SHP77 (cell line): ENCODE data around the gene KDM5A.

Experiments used
- DNase-seq, 2 experiments: peaks; one replicate each; lab custom pipeline; 2025; lab: John Stamatoyannopoulos, UW

Gene KDM5A

DNA sequence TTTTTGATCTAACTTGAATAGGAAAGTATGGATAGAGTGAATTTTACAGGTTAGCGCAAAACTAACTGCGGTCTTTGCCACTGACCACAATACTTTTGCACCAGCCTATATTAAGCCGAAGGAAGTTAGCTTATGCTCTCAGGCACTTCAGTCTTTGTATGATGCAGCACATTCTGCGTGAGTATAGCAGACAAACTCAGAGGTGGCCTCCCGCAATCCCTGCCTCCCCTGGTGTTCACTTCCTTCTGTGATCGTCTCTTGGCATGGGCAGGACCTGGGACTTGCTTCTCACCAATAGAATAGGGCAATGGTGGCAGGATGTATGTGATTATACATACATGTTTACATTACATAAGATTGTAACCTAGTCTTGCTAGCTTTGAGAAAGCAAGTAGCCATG is 116.2 kb downstream of the KDM5A start:
- no peak for DNase-seq

DNA sequence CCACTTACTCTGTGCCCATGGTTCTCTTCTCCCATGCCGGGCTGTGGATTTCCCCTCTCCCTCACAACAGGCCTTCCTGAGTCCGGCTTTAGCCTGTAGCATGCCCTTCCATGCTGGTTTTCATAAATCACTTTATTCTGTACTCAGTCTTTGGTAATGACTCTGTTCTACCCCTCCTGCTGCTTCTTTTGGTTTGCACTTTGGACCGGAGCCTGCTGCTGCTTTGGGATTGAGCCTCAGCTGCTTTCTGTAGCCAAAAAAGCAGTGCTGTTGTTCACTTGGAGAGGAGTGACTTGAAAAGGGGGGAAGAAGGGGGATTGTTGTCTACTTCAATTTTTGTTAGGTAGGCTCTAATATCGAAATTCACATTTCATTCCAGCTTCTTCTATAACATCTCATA is 118.0 kb downstream of the KDM5A start:
- DNase-seq, result no peak

DNA sequence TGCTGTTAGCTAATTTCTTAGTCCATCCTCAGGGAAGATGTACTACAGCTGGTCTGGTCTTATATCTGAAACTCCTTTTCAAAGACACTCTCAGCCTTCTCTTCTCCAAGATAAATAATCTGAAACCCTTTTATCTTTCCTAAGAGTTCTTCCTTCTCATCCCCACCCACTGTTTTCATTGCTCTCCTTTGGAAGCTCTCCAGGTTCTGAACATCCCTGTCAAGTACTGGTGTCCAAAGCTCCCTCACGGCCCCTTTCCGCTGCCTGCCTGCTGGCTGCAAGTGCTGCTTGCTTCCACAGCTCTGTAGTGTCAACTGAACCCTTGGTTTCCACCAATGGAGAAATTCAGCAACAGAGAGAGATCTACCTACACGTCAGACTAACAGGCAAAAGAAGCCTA is 119.9 kb downstream of the KDM5A start:
- no peak for DNase-seq

DNA sequence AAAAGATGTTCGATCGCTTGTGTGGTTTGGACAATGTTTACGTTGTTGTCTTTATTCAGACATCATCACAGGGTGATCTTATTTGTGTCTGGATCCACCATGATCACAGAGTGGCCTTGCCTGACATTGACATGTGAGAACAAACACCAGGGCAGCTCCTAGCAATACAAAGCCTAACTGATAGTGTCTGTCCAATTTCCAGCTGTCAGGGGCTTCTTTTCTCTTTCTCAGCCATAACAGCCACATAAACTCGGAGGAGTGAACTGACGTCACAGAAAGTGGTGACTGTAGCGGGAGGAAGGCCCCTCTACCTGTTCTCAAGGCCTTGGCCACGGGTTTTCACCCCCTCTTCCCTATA is 120.7 kb downstream of the KDM5A start:
- DNase-seq, result no peak

DNA sequence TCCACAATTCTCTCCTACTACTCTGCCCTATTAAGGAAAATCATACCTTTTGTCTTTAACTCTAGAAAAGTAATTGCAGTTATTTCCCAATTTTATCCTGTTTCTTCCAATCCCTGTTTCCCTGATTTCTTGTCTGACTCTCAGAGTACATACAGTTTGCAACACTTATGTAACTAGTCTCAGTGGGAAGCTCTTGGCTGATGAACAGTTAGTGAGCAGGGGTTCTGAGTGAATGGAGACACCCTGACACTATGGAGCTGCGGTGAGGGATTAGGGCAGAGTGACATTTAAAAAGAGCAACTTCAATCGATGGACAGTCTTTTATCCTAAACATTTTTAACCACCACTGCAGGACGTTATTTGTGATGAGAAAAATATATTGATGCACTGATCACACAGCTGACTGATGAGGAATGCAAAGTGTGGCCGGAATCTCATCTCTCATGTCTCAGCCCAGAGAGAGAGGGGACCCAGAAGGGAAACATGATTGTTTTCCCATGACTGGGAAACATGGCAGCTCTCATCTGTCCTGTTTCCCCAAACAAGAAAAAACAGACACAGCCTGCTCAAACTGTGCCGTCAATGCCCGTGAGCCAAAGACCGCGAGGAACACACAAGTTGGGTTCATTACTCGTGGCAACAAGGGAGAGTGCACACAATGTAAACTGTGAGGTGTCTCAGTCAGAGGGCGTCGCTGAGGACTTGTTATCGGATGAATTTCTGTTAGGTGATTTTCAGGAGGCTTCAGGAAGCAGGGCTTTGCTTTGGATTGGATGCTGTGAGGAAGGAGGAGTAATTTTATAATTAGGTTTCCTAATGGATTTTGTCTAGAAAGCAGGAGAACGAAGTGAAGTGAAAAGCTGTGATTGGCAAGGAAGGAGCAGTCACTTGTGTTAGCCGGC is 121.3 kb downstream of the KDM5A start:
- no peak for DNase-seq

DNA sequence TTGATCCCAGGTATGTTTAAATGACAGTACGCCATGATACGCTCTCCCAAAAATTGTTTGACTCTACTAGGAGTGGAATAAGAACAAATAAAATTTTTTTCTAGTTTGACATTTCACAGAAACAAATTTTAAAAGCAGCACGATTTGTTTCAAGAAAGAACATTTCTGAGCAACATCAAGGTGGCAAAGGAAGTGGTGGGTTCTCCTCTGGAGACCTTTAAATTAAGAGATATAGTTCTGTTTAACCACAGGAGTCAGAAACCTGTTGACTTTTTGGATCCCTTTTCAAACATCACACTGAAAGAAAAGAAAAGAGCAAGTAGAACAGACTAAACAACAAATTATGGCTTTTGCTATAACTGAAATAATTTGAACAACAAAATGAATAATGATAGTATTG is 124.0 kb downstream of the KDM5A start:
- DNase-seq, result no peak

DNA sequence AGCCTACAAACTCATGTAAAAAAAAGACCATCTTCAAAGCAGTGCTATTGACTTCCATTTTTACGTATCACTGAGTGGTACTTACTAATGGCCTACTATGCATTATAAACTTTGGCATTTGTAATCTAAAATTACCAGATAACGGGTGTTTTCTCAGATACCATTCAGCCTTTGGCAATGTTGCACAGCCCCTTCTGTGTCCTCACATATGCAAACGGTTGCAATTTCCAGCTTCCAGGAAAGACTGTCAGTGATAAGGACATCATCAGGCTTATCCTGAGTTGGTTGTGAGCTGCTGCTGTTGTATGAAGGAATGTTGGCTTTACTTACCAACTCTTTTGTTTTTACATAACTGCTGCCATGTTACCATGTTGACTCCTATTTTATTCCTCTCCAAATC is 124.9 kb downstream of the KDM5A start:
- DNase-seq, result no peak

DNA sequence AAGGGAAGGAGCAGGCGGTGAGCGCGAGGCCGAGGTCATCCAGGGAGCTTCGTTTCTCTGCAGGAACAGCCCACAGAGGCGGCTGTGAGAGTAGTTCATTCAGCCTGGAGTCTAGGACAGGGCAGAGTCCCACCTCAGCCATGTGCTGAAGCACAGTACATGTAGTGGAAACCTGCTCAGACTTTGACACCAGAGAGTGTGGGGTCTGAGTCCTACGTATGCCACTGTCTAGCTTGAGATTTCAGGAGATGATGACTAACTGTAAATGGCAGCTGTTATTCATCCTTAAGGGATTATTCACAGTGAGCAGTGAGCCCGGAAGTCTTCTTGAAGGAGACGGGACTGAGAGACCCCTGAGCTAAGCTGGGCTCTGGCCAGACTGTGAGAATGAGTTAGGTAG is 125.5 kb downstream of the KDM5A start:
- DNase-seq, result no peak

DNA sequence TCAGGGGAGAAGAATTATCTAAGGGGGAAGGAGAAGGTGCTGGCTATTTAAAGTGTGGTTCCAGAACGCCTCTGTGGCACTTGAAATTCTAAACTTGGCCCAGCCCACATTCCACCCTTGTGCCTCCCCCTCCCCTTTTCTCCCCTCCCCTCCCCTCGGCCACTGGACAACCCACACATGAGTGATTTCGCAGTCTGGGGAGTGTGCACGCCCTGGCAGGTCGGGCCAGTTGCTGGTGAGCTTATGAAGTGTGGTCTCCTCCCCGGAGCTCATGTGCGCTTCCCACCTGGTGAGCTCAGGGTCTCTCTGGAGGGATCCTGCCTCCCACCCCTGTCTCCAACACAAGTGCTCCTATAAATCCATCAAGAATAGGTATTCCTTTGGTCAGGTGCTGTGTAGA is 126.3 kb downstream of the KDM5A start, which contains the start of gene SLC6A13:
Gene SLC6A13, minus strand, starts transcription at position 20 of the 400 bp plus-strand sequence. CDS start 2,784 bp downstream, outside the sequence.
- no peak for DNase-seq

DNA sequence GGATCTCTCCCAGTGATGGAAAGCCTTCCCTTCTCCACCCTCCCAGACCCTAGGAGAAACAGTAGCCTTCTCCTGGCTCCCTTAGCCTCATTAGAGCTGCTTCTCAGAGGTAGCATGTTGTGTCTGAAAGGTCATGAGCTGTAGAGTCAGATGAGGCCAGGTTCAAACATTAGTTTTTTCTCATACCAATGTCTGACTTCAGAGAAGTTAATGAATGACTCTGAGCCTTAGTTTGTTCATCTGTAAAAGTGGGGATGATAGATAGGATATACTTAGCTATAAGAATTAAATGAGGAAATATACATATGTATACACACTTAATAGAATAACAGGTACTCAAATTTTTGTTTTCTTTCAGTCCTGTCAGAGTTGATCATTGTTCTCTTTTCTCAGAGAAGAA is 127.0 kb downstream of the KDM5A start:
- DNase-seq, result no peak

DNA sequence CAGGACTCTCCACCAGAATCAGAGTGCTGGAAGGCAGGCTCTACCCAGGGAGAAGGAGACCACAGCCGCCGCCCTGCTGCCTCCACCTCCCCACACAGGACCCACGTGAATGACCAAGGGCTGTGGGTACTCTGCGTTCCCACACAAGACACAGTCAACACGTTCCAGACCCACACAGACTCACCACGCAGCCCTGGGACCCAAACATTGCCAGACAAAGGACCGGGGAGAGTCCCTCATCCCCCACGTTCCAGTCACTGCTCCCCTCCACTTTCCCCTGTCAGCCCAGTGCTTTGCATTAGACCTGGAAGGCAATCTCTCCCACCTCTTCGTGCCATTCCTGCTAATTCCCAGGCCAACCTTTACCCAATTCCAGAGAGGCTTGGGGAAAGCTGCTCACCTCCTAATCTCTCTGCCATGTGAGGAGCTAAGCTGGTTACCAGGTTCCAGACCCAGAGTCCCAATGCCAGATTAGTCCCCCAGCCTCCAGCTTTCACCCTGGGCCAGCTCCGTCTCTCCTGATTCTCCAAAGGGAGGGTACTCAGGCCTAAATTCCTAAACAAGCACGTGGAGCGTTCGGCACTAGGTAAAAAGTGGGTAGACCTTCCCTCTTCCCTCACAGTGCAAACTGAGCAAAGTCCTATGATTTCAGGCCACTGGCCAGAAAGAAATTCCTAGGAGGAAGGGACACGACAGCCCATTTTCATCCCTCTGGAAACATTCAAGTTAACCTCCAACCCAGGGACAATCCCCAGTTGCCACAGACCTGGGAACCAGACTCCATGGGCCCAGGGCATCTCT is 131.4 kb downstream of the KDM5A start:
- no peak for DNase-seq

DNA sequence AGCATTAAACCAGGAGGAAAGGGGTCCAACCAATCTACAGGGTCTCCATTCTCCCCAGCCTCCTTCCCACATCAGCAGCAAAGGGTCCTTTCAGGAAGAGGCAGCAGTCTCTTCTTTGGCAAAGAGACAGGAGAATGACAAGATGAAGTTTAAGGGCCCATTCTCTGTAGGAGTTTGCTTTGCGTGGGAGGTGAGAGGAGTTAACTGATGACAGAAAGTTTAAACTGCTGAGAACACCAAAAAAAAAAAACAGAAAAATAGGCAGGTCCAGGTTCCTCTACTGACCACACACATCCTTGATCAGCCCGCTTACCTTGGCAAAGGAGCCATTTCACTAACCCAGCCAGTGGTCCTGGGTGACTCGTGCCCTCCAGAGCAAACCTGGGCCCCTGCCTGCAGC is 132.2 kb downstream of the KDM5A start:
- no peak for DNase-seq

DNA sequence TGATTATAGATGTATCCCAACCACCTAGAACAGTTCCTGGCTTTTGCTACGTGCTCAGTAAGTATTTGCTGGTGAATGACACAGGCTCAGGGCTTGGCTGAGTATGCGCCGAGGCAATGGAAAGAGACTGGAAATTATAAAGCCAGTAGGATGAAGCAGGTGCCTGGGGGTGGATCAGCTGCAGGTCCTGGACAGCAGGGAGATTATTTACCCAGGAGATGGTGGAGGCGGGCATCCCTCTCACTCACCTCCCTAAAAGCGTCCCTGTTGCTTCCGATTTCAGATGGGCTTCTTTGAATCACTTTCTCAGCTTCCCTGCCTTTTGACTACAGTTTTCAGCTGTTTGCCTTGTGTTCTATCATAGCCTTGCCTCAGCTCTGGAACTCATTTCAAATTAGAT is 132.9 kb downstream of the KDM5A start:
- DNase-seq, result no peak

DNA sequence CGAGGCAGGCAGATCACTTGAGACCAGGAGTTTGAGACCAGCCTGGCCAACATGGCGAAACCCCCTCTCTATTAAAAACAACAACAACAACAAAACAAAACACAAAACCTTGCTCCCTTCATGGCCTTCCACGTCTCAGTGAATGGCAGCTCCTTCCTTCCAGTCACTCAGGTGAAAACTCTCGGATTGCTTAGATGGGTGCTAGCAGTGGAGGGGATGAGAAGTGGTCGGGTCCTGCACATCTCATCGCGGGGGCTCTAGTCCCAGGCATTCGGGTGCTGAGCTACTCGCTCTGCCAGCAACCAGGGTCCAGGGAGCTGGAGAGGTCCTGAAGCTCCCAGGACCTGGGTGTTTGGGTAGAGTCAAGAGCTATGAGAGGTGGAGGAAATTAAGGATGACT is 134.2 kb downstream of the KDM5A start:
- DNase-seq, result no peak

DNA sequence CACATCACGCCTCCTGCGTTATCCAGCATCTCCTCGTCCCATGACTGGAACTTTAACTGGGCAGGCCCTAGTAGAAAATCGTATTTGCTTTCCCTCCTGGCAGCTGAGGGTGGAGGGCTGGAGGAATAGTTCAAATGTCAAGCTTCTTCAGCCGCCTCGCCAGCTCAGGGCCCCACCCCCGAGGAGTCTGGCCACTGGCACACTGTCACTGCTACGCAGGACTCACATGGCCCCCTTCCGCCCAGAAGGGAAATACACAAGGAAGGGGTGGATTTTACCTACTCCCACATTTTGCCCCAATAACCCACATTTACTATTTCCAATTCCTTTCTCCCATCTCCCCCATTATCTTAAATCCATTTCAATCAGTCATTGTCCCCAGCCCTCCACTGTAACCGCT is 135.1 kb downstream of the KDM5A start:
- DNase-seq, result no peak

DNA sequence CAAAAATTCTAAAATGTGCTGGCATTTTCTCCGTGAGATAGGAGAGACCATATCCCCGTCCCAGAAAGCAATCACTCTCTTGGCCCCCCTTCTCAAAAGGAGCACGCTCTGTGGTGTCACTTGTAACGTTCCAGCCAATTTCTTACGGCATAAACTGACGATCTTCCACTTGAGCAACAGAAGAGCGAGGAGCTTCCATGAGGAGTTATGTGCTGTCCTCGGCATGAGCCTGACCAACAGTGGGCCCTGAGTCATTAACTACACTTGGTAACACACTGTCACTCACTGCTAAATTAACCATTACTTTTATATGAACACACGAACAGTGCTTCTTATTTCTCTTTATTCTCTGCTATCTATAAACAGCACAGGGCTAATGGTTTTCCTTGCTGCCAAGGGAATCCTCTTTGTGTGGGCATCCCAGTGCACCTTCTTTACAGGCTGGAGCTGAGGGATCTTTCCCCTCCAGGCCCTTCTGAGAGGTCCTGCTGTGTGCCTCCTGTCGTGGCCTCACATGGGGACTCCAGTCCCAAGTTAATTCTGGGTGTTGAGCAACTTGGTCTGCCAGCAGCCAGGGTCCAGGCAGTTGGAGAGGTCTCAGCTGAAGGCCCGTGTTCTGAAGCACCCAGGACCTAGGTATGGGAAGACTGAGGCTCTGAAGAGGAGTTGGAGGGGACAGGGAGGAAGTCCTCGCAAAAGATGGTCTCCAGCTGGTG is 135.8 kb downstream of the KDM5A start:
- no peak for DNase-seq

DNA sequence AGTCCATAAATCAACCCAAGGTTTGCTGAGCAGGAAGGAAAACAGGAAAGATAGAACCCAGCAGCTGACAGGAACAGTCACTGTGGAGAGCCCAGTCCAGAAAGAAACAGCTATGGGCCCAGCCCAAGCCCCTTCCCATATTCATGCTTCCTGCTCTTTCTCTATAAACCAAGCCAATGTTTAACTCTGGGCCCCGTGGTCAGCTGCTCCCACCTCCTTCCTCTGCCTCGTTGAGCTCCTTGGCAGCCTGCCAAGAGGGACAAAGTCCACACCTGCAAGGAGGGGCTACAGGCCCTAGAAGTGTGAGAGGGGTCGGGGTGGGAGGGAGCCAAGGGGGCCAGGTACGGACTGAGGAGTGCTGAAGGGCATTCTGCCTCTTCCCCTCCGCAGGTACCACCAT is 136.5 kb downstream of the KDM5A start:
- no peak for DNase-seq

DNA sequence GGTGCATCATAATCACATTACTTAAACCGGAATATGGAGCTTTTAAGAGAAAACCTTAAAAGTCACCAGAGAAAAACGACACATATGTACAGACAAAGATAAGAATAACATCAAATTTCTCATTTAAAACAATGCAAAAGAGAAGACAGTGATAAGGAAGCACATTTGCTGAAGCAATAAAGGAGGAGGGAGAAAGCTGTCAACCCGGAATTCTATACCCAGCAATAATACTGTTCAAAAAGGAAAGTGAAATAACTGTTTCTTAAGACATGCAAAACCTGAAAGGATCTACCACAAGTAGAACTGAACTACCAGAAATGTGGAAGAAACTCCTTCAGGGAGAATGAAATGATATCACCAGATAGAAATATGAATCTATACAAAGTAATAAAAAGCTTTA is 141.8 kb downstream of the KDM5A start:
- DNase-seq, result no peak

DNA sequence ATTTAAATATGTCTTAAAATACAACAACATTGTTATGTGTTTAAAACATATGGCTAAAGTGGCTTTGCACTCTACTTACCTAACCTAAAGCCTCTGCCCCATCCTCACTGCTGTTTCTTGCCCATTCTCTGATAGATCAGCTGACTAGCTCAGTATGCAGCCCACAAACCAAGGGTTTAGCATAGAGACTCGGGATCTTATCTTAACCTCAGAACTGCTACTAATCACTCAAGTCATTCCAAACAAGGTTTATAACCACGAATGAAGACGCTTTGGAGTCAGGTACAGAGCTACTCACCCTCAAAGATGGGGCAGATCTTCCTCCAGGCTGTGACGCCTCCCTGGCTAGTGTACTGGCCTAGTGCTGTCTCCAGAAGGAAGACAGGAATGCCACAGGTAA is 145.7 kb downstream of the KDM5A start:
- no peak for DNase-seq

DNA sequence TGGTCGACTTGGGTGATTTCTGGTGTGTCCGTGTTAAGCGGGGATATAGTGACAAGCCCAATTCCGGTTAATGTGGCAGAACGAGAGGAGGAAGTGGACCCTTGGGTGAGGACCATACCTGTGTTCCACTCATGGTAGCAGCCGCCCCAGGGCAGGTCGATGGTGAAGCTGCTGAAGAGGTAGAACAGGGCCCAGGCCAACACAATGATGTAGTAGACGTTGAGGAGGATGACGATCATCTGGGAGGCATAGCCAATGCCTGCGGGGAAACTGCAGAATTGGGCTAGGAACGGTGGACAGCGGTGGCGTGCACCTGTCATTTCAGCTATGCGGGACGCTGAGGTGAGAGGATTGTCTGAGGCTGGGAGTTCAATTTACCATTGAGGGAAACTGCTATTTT is 146.6 kb downstream of the KDM5A start:
- DNase-seq, result no peak

DNA sequence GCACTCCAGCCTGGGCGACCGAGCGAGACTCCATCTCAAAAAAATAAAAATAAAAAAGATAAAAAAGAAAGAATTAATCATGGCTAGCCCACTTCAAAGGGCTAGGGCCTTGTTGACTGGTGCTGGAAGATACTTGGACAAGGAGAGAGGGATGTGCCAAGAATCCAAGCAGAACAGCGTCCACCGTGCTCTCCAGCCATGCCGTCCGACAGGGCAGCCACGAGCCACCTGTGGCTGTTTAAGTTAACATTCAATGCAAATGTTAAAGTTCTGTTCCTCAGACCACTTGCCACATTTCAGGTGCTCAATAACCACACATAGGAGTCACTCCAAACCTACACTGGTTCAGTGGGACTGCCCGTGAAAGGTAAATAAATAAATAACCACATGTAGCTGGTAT is 147.9 kb downstream of the KDM5A start:
- DNase-seq, result no peak

DNA sequence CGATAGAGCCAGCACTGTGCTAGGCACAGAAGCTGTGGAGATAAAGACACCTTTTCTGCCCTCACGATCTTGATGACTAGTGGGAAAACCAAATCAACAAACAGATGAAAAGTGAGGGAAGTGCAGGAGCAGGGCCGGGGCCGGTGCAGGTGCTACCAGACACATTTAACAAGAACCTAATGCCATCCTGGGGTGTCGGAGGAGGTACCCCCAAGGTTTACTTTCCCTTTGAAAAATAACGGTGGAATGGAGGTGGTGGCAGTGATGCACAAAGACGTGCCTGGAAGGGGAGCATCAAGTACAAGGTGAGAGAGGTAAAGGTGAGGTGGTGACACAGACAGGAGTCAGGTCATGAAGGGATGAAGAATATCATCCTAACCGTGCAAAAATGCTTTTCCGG is 148.6 kb downstream of the KDM5A start:
- no peak for DNase-seq
